ENCODE results near the gene PSMA1.

DNA sequence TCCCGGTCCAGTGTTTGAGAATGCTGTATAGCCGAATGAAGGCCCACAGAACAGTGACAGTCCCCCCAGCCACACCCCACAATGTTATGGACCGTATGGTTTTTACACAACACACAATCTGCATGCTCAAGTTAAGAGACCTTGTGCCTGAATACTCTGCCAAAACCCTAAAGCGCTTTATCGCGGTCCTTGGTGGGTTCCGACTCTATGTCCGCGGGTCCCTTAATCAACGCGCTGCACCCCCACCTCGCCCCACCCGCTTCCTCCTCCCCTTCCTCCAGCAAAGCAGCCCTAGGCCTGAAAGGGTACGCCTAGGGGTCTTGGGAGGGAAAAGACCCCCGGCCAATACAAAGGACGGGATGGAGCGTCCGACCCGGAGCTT lies 21.0 kb downstream of the PSMA1 start:
- TF ChIP-seq CTCF (IDR thresholded peaks at IDR 0.05) = no peak
- no peak for TF ChIP-seq POLR2A (IDR thresholded peaks at IDR 0.05)

Data from testis (tissue), 2 donors.